OCI-LY1 (cell line): Measurements from ENCODE around the gene PTGDS.
"Not testable (repeated sequence)": the region's sequence is repeated elsewhere in the genome, so short reads cannot be mapped to it uniquely, and the experiment has no call there.

ENCODE experiments used
- H2AFZ ChIP-seq: fragments of 200-600 bp; sonication (generic), shearing (Covaris generic); 2 replicates; pipeline ENCODE4 v1.6.0; 2014; ENCODE audit warnings: antibody characterized with exemption, mild to moderate bottlenecking, low read length
- H3F3A ChIP-seq: fragments of 200-600 bp; sonication (generic), shearing (Covaris generic); 2 replicates; pipeline ENCODE4 v1.6.0; 2014; ENCODE audit warnings: mild to moderate bottlenecking, antibody characterized with exemption, low read length, moderate library complexity; ENCODE audit not compliant: insufficient read depth
- H3K27ac ChIP-seq: fragments of 200-600 bp; sonication (generic); 2 replicates; pipeline ENCODE4 v1.5.1; 2014; ENCODE audit warnings: low read length, mixed run types, mild to moderate bottlenecking, low read depth; ENCODE audit not compliant: poor library complexity, severe bottlenecking
- H3K27me3 ChIP-seq: fragments of 200-600 bp; sonication (generic); 2 replicates; pipeline ENCODE4 v1.6.0; 2014; ENCODE audit warnings: antibody characterized with exemption, mild to moderate bottlenecking, low read length, moderate library complexity; ENCODE audit not compliant: insufficient read depth
- H3K36me3 ChIP-seq: fragments of 200-600 bp; sonication (generic); 2 replicates; pipeline ENCODE4 v1.6.1; 2014; ENCODE audit warnings: mild to moderate bottlenecking, antibody characterized with exemption, low read length, moderate library complexity, mixed read lengths; ENCODE audit not compliant: insufficient read depth
- H3K4me1 ChIP-seq: fragments of 200-600 bp; sonication (generic); 2 replicates; pipeline ENCODE4 v1.5.1; 2014; ENCODE audit warnings: mild to moderate bottlenecking, low read length, moderate library complexity; ENCODE audit not compliant: insufficient read depth, severe bottlenecking
- H3K4me2 ChIP-seq: fragments of 200-600 bp; sonication (generic), shearing (Covaris generic); 2 replicates; pipeline ENCODE4 v1.6.1; 2014; ENCODE audit warnings: low read length
- H3K4me3 ChIP-seq: fragments of 200-600 bp; sonication (generic); 2 replicates; pipeline ENCODE4 v1.5.1; 2014; ENCODE audit warnings: low read length, low read depth, mild to moderate bottlenecking, mixed read lengths; ENCODE audit not compliant: poor library complexity, severe bottlenecking
- H3K79me2 ChIP-seq: fragments of 200-600 bp; shearing (Covaris generic); 2 replicates; pipeline ENCODE4 v1.6.1; 2016; ENCODE audit warnings: mixed run types, low read length, mixed read lengths; ENCODE audit not compliant: insufficient read depth
- H3K9ac ChIP-seq: fragments of 200-600 bp; sonication (generic), shearing (Covaris generic); 2 replicates; pipeline ENCODE4 v1.6.1; 2014; ENCODE audit warnings: mild to moderate bottlenecking, low read length, mixed read lengths
- H3K9me2 ChIP-seq: fragments of 200-600 bp; sonication (generic), shearing (Covaris generic); 2 replicates; pipeline ENCODE4 v1.6.1; 2014; ENCODE audit warnings: low read depth, mild to moderate bottlenecking, low read length, mixed read lengths
- H3K9me3 ChIP-seq: fragments of 200-600 bp; shearing (Covaris generic); 2 replicates; pipeline ENCODE4 v1.6.1; 2014; ENCODE audit warnings: low read length, mixed read lengths
- H4K20me1 ChIP-seq: fragments of 200-600 bp; sonication (generic), shearing (Covaris generic); 2 replicates; pipeline ENCODE4 v1.6.0; 2016; ENCODE audit warnings: mild to moderate bottlenecking, low read length; ENCODE audit not compliant: insufficient read depth
- EZH2 ChIP-seq: fragments of 200-600 bp; sonication (generic), shearing (Covaris generic); IDR thresholded peaks from 2 replicates; pipeline ENCODE4 v1.8.0; 2017; ENCODE audit warnings: borderline replicate concordance, mixed run types, mild to moderate bottlenecking, antibody characterized with exemption, low read length, moderate library complexity, mixed read lengths
- TF ChIP-seq, protein P1 (sequence below): fragments of 200-600 bp; sonication (generic), shearing (Covaris generic); IDR thresholded peaks from 2 replicates; pipeline ENCODE4 v1.5.1; 2017; ENCODE audit warnings: mild to moderate bottlenecking, antibody characterized with exemption, low read length, moderate library complexity, mixed read lengths

Gene PTGDS

DNA sequence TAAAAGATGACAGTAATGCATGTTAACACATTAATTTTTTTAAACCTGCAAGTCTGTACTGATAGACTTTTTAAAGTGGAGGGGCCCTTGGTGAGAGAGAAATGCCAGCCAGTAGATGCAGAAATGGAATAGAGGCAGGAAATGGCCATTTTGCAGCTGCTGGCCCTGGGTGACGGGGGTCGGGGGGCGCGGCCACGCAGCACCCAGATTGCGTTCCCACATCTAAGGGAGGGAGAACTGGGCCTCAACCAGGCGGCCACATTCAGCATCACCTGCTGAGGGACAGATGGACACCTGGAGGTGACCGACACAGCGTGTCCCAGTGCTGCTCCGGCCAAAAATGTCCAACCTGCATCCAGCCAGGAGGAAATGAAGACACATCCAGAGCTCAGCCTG lies 25.3 kb downstream of the PTGDS start:
- Histone ChIP-seq H3K27ac (no peak overlapping the region), H3K9me2 (no peaks in the 10 kb centered on the region), H3K9ac (no peak overlapping the region)

DNA sequence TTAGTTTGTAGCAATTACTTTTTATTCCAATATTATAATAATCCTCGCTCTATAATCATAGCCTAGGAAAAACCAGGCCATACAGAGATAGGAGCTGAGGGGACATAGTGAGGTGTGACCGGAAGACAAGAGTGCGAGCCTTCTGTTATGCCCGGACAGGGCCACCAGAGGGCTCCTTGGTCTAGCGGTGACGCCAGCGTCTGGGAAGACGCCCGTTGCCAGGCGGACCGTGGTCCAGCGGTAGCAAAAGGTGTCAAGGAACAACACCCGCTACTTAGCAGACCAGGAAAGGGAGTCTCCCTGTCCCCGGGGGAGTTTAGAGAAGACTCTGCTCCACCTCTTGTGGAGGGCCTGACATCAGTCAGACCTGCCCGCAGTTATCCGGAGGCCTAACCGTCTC lies 27.0 kb downstream of the PTGDS start:
- not testable (repeated sequence) for H3K27me3 ChIP-seq, H3K9ac ChIP-seq

More for the DNA sequence above, 25.3 kb downstream of the PTGDS start:
- Histone ChIP-seq H3K4me2 (no peak overlapping the region), H3K79me2 (no peaks in the 10 kb centered on the region), H3K9me3 (no peaks in the 10 kb centered on the region), H2AFZ (no peak overlapping the region), H4K20me1 (no peaks in the 10 kb centered on the region), H3K4me3 (no peak overlapping the region), H3F3A (no peaks in the 10 kb centered on the region), H3K27me3 (no peaks in the 10 kb centered on the region), H3K36me3 (no peaks in the 10 kb centered on the region), H3K4me1 (peaks cover 7% of the 10 kb centered on the region)
- no peak for TF ChIP-seq EZH2
- TF ChIP-seq, protein P1, sequence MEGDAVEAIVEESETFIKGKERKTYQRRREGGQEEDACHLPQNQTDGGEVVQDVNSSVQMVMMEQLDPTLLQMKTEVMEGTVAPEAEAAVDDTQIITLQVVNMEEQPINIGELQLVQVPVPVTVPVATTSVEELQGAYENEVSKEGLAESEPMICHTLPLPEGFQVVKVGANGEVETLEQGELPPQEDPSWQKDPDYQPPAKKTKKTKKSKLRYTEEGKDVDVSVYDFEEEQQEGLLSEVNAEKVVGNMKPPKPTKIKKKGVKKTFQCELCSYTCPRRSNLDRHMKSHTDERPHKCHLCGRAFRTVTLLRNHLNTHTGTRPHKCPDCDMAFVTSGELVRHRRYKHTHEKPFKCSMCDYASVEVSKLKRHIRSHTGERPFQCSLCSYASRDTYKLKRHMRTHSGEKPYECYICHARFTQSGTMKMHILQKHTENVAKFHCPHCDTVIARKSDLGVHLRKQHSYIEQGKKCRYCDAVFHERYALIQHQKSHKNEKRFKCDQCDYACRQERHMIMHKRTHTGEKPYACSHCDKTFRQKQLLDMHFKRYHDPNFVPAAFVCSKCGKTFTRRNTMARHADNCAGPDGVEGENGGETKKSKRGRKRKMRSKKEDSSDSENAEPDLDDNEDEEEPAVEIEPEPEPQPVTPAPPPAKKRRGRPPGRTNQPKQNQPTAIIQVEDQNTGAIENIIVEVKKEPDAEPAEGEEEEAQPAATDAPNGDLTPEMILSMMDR, result no peak

DNA sequence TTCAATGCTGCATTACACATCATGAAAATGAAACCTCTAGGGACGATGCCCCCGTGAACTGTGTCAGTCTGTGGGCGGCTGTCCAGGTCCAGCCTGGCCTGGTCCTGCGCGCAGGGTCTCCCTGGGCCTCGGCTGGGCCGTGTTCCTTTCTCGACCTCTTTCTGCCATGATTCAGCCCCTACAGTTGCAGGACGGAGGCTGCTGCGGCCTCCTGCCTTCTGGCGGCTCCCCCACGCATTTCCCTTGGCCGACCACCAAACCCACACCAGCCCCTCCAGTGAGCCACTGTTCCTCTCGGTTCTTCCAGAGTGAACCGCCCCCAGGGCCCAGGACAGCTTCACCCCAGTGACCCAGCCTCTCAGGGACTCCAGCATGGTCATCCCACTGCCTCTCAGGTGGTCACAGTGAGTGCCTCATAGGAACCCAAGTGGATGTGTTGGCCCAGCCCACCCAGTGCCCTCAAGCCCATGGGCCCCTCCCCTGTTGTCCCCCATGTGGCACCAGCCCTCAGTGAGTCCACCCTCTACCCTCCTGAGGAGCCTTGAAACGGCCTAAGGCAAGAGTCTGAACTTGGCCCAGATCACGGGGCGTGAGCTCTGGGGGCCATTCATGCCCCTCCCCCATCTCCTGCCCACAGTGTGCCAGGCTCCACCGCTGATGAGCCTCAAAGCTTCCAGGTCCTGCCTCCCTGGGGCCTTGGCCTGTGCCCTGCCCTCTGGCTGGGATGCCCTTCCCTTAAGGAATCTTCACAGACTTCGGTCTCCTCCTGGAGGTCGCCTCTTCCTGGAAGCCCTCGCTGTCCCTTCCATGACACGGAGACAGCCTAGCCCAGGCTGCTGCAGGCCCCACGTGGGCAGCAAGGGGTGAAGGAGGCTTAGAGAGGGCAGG lies 29.1 kb downstream of the PTGDS start:
- TF ChIP-seq EZH2, result no peak
- TF ChIP-seq, protein P1, result no peak
- no peak overlapping the region for H3K9ac ChIP-seq
- H3K9me3 ChIP-seq, result no peaks in the 10 kb centered on the region
- H3K4me3 ChIP-seq, result no peak overlapping the region
- no peaks in the 10 kb centered on the region; the same call in 1 of the 2 replicates for H3K27me3 ChIP-seq
- H3K79me2 ChIP-seq, result no peaks in the 10 kb centered on the region
- H2AFZ ChIP-seq, result no peak overlapping the region
- H3K4me1 ChIP-seq, result no peaks in the 10 kb centered on the region
- H3K36me3 ChIP-seq, result no peaks in the 10 kb centered on the region
- H3F3A ChIP-seq, result no peaks in the 10 kb centered on the region
- H3K27ac ChIP-seq, result no peak overlapping the region
- H3K4me2 ChIP-seq, result no peak overlapping the region
- no peaks in the 10 kb centered on the region for H3K9me2 ChIP-seq
- no peaks in the 10 kb centered on the region for H4K20me1 ChIP-seq

More for the DNA sequence above, 27.0 kb downstream of the PTGDS start:
- H2AFZ ChIP-seq, H3F3A ChIP-seq, H3K4me3 ChIP-seq, H3K79me2 ChIP-seq, H4K20me1 ChIP-seq, H3K27ac ChIP-seq, H3K36me3 ChIP-seq, H3K4me1 ChIP-seq, H3K9me2 ChIP-seq, H3K4me2 ChIP-seq, H3K9me3 ChIP-seq: not testable (repeated sequence)
- TF ChIP-seq, protein P1, result peak; percentile 23; the same call in 1 of the 2 replicates
